Parathyroid adenoma (tissue), 2 donors: ENCODE results near the gene ATP6AP2.
"Not testable (repeated sequence)": the region's sequence is repeated elsewhere in the genome, so short reads cannot be mapped to it uniquely, and the experiment has no call there.

Source experiments
- H2AFZ ChIP-seq: fragments of 300-600 bp; sonication (generic); one replicate; pipeline ENCODE4 v1.7.0; 2017; ENCODE audit warnings: antibody characterized with exemption, mild to moderate bottlenecking
- H3K27ac ChIP-seq: fragments of 300-600 bp; sonication (generic); one replicate; pipeline ENCODE4 v1.7.0; 2017
- H3K27me3 ChIP-seq: fragments of 300-600 bp; sonication (generic); one replicate; pipeline ENCODE4 v1.7.0; 2017; ENCODE audit warnings: low read length; ENCODE audit not compliant: control insufficient read depth, insufficient read depth
- H3K36me3 ChIP-seq: fragments of 300-600 bp; sonication (generic); one replicate; pipeline ENCODE4 v1.7.0; 2017; ENCODE audit warnings: low read length; ENCODE audit not compliant: control insufficient read depth, insufficient read depth
- H3K4me1 ChIP-seq: fragments of 300-600 bp; sonication (generic); one replicate; pipeline ENCODE4 v1.7.0; 2017; ENCODE audit warnings: control low read depth
- H3K4me2 ChIP-seq: fragments of 300-600 bp; sonication (generic); one replicate; pipeline ENCODE4 v1.7.0; 2017; ENCODE audit warnings: low read length
- H3K4me3 ChIP-seq: fragments of 300-600 bp; sonication (generic); one replicate; pipeline ENCODE4 v1.7.0; 2017; ENCODE audit warnings: low read depth, low read length
- H3K79me2 ChIP-seq: fragments of 300-600 bp; sonication (generic); one replicate; pipeline ENCODE4 v1.7.0; 2017; ENCODE audit warnings: control low read depth
- H3K9ac ChIP-seq: fragments of 300-600 bp; sonication (generic); one replicate; pipeline ENCODE4 v1.7.0; 2017; ENCODE audit warnings: mild to moderate bottlenecking
- H3K9me3 ChIP-seq: fragments of 300-600 bp; sonication (generic); one replicate; pipeline ENCODE4 v1.7.0; 2017; ENCODE audit warnings: low read length; ENCODE audit not compliant: control insufficient read depth
- CTCF ChIP-seq: fragments of 300-600 bp; sonication (generic); IDR thresholded peaks from one replicate; pipeline ENCODE4 v1.7.0; 2017; ENCODE audit warnings: antibody characterized with exemption, mild to moderate bottlenecking
- donor health status: primary hyperparathyroidism.

The ATP6AP2 gene

GRCh38 chrX:40571600-40571999 is 9.2 kb upstream of the ATP6AP2 start:
- H3K9me3 ChIP-seq = no peaks in the 10 kb centered on the region
- H3K36me3 ChIP-seq = no peaks in the 10 kb centered on the region
- no peak overlapping the region for H3K4me2 ChIP-seq
- no peak for TF ChIP-seq CTCF
- no peak overlapping the region for H3K4me3 ChIP-seq
- H3K27me3 ChIP-seq = no peaks in the 10 kb centered on the region
- peaks cover 12% of the 10 kb centered on the region for H3K4me1 ChIP-seq
- no peak overlapping the region for H2AFZ ChIP-seq
- H3K9ac ChIP-seq = no peak overlapping the region
- no peak overlapping the region for H3K27ac ChIP-seq
- H3K79me2 ChIP-seq = no peaks in the 10 kb centered on the region

DNA sequence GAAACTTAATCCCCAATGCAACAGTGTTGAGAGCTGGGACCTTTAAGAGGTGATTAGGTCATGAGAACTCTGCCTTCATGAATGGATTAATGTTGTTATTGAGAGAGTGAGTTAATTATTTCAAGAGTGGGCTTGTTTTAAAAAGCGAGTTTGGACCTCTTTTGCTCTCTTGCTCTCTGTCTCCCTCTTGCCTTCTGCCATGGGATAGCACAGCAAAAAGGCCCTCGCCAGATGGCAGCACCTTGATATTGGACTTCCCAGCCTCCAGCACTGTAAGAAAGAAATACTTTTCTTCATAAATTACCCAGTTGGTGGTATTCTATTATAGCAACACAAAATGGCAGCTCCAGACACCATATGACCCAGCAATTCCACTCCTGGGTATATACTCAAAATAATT is 7.0 kb upstream of the ATP6AP2 start:
- peaks cover 24% of the 10 kb centered on the region for H3K4me1 ChIP-seq
- no peak overlapping the region for H3K4me3 ChIP-seq
- peak overlapping the region; percentile 24 for H3K27ac ChIP-seq
- no peak overlapping the region for H3K9ac ChIP-seq
- H3K79me2 ChIP-seq = no peaks in the 10 kb centered on the region
- no peaks in the 10 kb centered on the region for H3K36me3 ChIP-seq
- H3K9me3 ChIP-seq = no peaks in the 10 kb centered on the region
- no peak overlapping the region for H3K4me2 ChIP-seq
- no peaks in the 10 kb centered on the region for H3K27me3 ChIP-seq
- TF ChIP-seq CTCF = peak; percentile 79
- H2AFZ ChIP-seq = no peak overlapping the region

DNA sequence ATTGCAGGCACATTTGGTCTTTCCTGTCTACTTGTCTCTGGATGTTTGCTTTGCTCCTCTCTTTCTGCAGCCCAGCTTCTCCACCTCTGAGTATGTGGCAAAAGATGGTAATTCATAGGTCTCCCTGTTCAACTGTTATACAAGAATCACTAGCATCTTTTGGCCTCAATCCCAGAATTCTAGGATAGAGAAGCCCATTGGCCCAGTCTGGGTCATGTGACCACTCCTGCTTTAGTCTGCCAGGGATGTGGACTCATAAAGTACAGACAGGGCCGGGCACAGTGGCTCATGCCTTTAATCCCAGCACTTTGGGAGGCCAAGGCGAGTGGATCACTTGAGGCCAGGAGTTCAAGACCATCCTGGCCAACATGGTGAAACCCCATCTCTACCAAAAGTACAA is 5.4 kb upstream of the ATP6AP2 start:
- not testable (repeated sequence) for H3K36me3 ChIP-seq, H3K9ac ChIP-seq, H3K4me3 ChIP-seq, H3K27me3 ChIP-seq, H3K79me2 ChIP-seq, H3K9me3 ChIP-seq, H2AFZ ChIP-seq, H3K4me2 ChIP-seq
- H3K27ac ChIP-seq = peak overlapping the region; percentile 99
- H3K4me1 ChIP-seq = peaks cover 31% of the 10 kb centered on the region

DNA sequence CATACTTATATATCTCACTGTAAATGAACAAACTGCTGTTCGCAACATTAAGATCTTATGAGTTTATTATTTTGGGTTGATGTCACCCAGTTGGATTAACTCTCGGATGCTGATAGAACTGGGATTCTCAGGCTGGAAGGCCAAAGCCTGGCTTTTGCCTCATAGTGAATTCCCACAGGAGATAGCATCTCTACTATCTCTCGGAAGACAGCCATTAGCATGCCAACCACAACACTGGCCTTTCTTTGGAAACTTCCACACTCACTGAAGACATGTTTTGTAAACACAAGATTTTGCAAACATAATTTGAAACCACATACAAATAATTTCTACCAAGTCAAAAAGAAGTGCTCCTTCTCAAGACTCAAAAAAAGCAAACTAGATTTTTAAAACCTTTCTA is 4.5 kb upstream of the ATP6AP2 start:
- Histone ChIP-seq H3K9me3 (no peaks in the 10 kb centered on the region), H3K79me2 (peaks cover under 1% of the 10 kb centered on the region), H3K4me3 (no peak overlapping the region), H3K4me2 (no peak overlapping the region), H3K36me3 (no peaks in the 10 kb centered on the region), H3K9ac (no peak overlapping the region), H3K27me3 (no peaks in the 10 kb centered on the region), H3K27ac (peak overlapping the region; percentile 99), H2AFZ (no peak overlapping the region), H3K4me1 (peaks cover 29% of the 10 kb centered on the region)
- TF ChIP-seq CTCF = no peak

DNA sequence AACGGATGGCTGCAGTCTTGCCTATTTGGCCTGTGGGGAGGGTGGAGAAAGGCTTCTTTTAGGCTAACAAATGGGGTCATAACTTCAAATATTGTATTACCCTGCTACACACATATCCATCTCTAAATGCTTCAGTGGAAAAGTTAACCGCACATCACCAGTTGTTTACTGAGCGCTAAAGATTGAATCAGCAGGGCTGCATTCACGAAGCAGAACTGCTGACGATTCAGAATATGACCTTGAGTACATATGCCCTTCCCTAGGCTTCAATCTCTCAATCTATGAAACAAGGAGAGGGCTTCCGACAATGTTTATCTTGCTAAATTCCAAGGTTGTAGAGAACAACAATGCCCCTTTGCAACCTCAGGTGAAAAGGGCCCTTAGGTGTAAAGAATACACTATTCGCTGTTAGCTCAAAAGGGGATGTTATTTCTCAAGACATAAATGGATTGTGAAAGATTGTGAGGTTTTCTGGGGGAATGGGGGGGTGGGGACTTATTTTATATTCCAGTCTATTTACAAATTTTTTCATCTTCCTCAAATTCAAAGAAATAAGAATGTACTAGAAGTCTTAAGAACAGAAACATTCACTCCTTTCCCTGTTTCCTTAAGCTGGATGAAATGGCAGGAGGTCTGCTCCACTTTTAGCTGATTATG is 2.6 kb upstream of the ATP6AP2 start:
- peak overlapping the region; percentile 51 for H3K4me2 ChIP-seq
- H3K27me3 ChIP-seq = no peaks in the 10 kb centered on the region
- H3K9me3 ChIP-seq = no peaks in the 10 kb centered on the region
- no peak overlapping the region for H2AFZ ChIP-seq
- no peak overlapping the region for H3K9ac ChIP-seq
- peak overlapping the region; percentile 99 for H3K27ac ChIP-seq
- peaks cover 29% of the 10 kb centered on the region for H3K4me1 ChIP-seq
- TF ChIP-seq CTCF = no peak
- peaks cover 19% of the 10 kb centered on the region for H3K79me2 ChIP-seq
- H3K36me3 ChIP-seq = no peaks in the 10 kb centered on the region
- no peak overlapping the region for H3K4me3 ChIP-seq
